ENCODE results near the gene PTPRG. TPM values are rescaled to one million over a fixed set of nuclear protein-coding genes. Genes with fewer than 3 reads are reported as not detected.
"Not testable (repeated sequence)": the region's sequence is repeated elsewhere in the genome, so short reads cannot be mapped to it uniquely, and the experiment has no call there.

Gene PTPRG
- total RNA-seq, 2 donors from 2014 or later, result not detected

GRCh38 chr3:61699622-61700021 lies 138.3 kb downstream of the PTPRG start:
- Mint-ChIP-seq H3K27ac (no peak overlapping the region), H3K4me3 (no peak overlapping the region), H3K27me3 (no peaks in the 10 kb centered on the region), H3K4me1 (no peaks in the 10 kb centered on the region), H3K9me3 (no peaks in the 10 kb centered on the region), H3K36me3 (ENCODE audit: low read depth) (no peaks in the 10 kb centered on the region)
- ATAC-seq (replicated peaks), result no peak

DNA sequence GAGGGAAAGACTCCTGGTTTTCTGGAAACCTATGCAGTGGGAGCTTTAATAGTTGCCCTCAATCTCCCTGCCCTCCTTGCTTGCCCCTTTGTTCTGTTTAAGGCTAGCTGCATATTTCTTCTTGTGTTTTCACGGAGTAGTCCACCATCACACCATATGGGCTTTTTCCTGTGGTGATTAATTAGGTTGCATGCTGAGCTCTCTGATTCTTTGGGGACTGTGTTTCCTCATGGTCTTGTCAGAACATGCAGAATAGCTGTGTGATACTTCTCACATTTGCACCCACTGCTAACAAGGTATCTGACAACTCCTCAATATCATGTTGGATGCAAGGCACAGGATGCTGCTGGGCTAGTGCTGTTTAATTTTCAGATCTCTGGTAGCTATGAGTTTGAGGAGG lies 139.6 kb downstream of the PTPRG start:
- no peak overlapping the region for H3K27ac Mint-ChIP-seq

DNA sequence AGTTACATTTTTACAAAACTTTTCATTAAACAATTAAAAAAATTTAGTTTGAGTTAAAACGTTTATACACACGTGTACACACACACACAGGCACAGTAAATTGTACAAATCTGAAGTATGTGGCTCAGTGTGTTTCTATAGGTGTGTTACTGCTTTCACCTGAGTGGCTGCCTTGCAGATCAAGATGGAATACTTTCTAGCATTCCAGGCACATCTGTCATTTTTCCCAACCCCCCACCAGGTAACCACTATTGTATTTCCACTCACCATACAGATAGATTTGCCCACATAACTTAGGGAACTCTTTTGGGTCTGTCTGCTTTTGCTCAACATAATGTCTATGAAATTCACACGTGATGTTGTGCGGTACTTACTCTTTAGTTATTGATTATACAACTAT lies 141.1 kb downstream of the PTPRG start:
- no peak overlapping the region for H3K4me3 Mint-ChIP-seq

More for the DNA sequence above, 139.6 kb downstream of the PTPRG start:
- Mint-ChIP-seq H3K36me3 (ENCODE audit: low read depth) (no peaks in the 10 kb centered on the region), H3K4me3 (no peak overlapping the region), H3K27me3 (no peaks in the 10 kb centered on the region), H3K4me1 (no peaks in the 10 kb centered on the region), H3K9me3 (no peaks in the 10 kb centered on the region)
- ATAC-seq (replicated peaks), result no peak

GRCh38 chr3:61704807-61705206 lies 143.4 kb downstream of the PTPRG start:
- Mint-ChIP-seq H3K27me3 (no peaks in the 10 kb centered on the region), H3K27ac (no peak overlapping the region)

More for the DNA sequence above, 141.1 kb downstream of the PTPRG start:
- ATAC-seq (replicated peaks), result no peak
- Mint-ChIP-seq H3K27me3 (no peaks in the 10 kb centered on the region), H3K36me3 (ENCODE audit: low read depth) (no peaks in the 10 kb centered on the region), H3K4me1 (no peaks in the 10 kb centered on the region), H3K9me3 (no peaks in the 10 kb centered on the region), H3K27ac (no peak overlapping the region)

GRCh38 chr3:61707492-61707891 lies 146.1 kb downstream of the PTPRG start:
- H3K4me3 Mint-ChIP-seq, result no peak overlapping the region
- no peak for ATAC-seq (replicated peaks)
- no peak overlapping the region for H3K27ac Mint-ChIP-seq
- no peaks in the 10 kb centered on the region for H3K36me3 Mint-ChIP-seq (ENCODE audit: low read depth)
- H3K4me1 Mint-ChIP-seq, result no peaks in the 10 kb centered on the region
- H3K9me3 Mint-ChIP-seq, result no peaks in the 10 kb centered on the region
- H3K27me3 Mint-ChIP-seq, result no peaks in the 10 kb centered on the region

More at GRCh38 chr3:61704807-61705206, 143.4 kb downstream of the PTPRG start:
- H3K36me3 Mint-ChIP-seq (ENCODE audit: low read depth), result no peaks in the 10 kb centered on the region
- no peak for ATAC-seq (replicated peaks)
- no peak overlapping the region for H3K4me3 Mint-ChIP-seq
- no peaks in the 10 kb centered on the region for H3K4me1 Mint-ChIP-seq
- H3K9me3 Mint-ChIP-seq, result no peaks in the 10 kb centered on the region

DNA sequence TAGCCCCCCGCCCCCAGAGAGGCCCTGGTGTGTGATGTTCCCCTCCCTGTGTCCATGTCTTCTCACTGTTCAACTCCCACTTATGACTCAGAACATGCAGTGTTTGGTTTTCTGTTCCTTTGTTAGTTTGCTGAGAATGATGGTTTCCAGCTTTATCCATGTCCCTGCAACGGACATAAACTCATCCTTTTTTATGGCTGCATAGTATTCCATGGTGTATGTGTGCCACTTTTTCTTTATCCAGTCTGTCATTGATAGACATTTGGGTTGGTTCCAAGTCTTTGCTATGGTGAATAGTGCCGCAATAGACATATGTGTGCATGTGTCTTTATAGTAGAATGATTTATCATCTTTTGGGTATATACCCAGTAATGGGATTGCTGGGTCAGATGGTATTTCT lies 149.5 kb downstream of the PTPRG start:
- not testable (repeated sequence) for H3K4me1 Mint-ChIP-seq; H3K9me3 Mint-ChIP-seq; H3K27ac Mint-ChIP-seq; H3K4me3 Mint-ChIP-seq; ATAC-seq (replicated peaks); H3K27me3 Mint-ChIP-seq; H3K36me3 Mint-ChIP-seq (ENCODE audit: low read depth)

DNA sequence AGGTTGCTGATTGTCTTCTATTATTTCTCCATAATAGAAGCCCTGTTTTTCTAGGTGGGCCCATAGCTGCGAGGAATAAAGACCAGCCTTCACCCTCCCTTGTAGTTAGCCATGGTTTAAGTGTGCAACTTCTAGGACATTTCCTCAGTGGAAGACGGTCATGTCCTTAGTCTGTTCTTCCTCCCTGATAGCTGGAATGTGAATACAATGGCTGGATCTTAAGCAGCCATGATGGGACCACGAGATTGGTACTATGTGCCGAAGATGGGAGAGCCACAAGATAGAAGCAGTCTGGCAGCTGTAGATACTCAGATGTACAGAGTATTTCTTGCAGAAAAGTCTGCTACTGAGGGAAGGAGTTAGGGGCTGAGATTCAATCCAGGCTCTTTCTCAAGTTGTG lies 152.9 kb downstream of the PTPRG start:
- H3K9me3 Mint-ChIP-seq, result no peaks in the 10 kb centered on the region
- no peaks in the 10 kb centered on the region for H3K4me1 Mint-ChIP-seq
- H3K4me3 Mint-ChIP-seq, result no peak overlapping the region
- H3K27ac Mint-ChIP-seq, result no peak overlapping the region
- H3K36me3 Mint-ChIP-seq (ENCODE audit: low read depth), result no peaks in the 10 kb centered on the region
- no peak for ATAC-seq (replicated peaks)
- no peaks in the 10 kb centered on the region for H3K27me3 Mint-ChIP-seq

DNA sequence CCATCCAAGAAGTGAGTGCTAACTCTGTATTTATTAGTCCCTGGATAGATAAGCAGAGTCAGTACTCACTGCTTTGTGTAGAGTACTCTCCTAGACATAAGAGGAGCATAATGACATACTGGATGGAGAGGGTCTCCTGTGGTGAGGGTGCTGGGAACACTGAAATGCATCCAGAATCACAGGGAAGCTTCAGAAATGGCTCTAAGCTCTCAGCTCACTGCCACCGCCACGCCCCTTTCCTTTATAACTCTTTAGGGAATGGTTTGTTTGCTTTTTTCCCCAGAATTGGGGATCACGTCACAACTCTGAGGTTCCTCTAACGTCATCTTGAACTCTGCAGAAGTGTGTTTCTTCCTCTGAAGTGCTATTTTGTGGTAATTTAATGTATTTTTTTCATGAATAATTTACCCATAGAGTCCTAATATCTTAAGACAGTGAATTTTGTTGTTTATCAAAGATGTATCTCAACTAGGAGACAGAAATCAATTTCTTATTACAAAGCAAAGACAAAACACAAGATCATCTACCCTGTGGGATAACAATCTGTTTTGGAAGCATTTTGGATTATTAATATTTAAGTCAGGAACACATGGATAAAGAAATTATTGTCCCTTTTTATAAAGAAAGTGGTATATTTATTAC lies 154.6 kb downstream of the PTPRG start:
- Mint-ChIP-seq H3K4me3 (no peak overlapping the region), H3K27me3 (peaks cover 3% of the 10 kb centered on the region), H3K9me3 (peaks cover 4% of the 10 kb centered on the region), H3K36me3 (ENCODE audit: low read depth) (no peaks in the 10 kb centered on the region), H3K27ac (no peak overlapping the region), H3K4me1 (no peaks in the 10 kb centered on the region)
- ATAC-seq (replicated peaks), result no peak

GRCh38 chr3:61716693-61717092 lies 155.3 kb downstream of the PTPRG start:
- H3K36me3 Mint-ChIP-seq (ENCODE audit: low read depth); H3K4me3 Mint-ChIP-seq; H3K9me3 Mint-ChIP-seq; ATAC-seq (replicated peaks); H3K4me1 Mint-ChIP-seq; H3K27ac Mint-ChIP-seq; H3K27me3 Mint-ChIP-seq: not testable (repeated sequence)

- peaks cover 5% of the 10 kb centered on the region for H3K27me3 Mint-ChIP-seq
- no peaks in the 10 kb centered on the region for H3K4me1 Mint-ChIP-seq
- H3K4me3 Mint-ChIP-seq, result no peak overlapping the region
- no peaks in the 10 kb centered on the region for H3K36me3 Mint-ChIP-seq (ENCODE audit: low read depth)
- ATAC-seq (replicated peaks), result no peak
- H3K9me3 Mint-ChIP-seq, result peaks cover 7% of the 10 kb centered on the region
- H3K27ac Mint-ChIP-seq, result no peak overlapping the region
These were observed 157.2 kb downstream of the PTPRG start for GRCh38 chr3:61718565-61718964.

DNA sequence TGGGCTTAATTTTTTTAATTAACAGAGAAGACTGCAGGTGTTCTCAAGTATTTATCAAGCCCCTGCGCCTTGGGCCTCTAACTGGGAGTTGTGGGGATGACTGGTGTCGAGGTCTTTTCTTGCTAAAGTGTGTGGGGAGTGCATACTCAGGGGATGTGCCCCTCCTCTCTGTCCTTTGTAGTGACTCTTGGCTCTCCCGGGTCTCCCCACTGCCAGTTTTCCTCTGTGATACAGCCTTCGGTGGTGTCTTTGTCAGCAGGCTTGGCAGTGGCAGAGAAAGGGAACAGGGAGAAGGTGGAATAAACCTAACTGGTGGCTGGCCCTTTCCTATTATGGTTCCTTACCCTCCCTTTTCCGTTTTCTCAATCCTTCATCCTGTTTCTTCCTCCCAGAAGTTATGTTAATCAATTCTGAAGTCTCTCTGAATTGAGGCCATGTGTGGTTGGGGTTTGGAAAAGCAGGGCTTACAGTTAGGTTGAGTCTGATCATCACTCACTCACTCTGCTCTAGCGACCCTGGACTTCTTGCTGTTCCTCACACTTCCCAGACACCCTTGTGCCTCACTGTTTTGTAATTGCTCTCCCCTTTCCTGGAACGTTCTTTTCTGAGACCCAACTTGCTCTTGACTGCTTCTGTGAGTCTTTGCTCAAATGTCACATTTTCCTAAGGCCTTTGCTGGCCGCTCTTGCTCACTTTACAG lies 158.1 kb downstream of the PTPRG start:
- H3K27me3 Mint-ChIP-seq, result peaks cover 5% of the 10 kb centered on the region
- no peak for ATAC-seq (replicated peaks)
- no peaks in the 10 kb centered on the region for H3K4me1 Mint-ChIP-seq
- H3K36me3 Mint-ChIP-seq (ENCODE audit: low read depth), result no peaks in the 10 kb centered on the region
- H3K9me3 Mint-ChIP-seq, result peaks cover 10% of the 10 kb centered on the region
- H3K27ac Mint-ChIP-seq, result no peak overlapping the region
- H3K4me3 Mint-ChIP-seq, result no peak overlapping the region

DNA sequence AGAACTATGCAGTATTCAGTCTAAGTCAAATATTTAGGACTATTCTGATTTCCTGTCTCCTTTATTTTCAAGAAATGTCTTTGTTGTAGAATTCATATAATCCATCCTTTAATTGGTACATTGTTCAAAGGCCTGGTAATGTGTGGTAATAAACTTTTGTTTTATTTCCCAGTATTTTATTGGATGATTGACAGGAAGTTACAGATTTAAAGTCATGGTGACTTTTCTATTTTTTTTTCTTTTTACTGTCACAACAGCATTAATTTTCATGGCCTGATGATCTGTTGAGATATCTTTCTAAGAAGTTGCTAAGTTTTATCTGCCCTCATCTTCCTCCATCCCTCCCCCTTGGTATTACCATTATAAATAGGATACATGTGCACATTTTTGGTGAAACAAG lies 161.7 kb downstream of the PTPRG start:
- H3K27me3 Mint-ChIP-seq, result peaks cover 5% of the 10 kb centered on the region
- H3K9me3 Mint-ChIP-seq, result peaks cover 19% of the 10 kb centered on the region
- H3K27ac Mint-ChIP-seq, result no peak overlapping the region
- H3K4me3 Mint-ChIP-seq, result no peak overlapping the region
- H3K4me1 Mint-ChIP-seq, result no peaks in the 10 kb centered on the region
- no peaks in the 10 kb centered on the region for H3K36me3 Mint-ChIP-seq (ENCODE audit: low read depth)
- ATAC-seq (replicated peaks), result no peak

DNA sequence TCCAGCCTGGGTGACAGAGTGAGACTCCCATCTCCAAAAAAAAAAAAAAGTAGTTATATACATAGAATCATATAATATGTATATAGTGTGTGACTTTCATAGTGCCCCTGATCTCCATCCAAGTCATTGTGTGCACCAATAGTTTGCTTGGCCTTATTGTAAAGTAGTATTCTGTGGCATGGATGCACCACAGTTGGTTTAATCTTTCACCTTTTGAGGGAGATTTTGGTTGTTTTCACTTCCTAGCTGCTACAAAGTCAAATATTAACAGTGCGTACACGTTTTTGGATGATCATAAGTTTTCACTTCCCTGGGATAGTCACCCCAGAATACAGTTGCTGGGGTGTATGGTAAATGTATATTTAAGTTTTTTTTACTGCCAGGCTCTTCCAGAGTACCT lies 162.8 kb downstream of the PTPRG start:
- ATAC-seq (replicated peaks), result no peak
- Mint-ChIP-seq H3K27me3 (peaks cover 5% of the 10 kb centered on the region), H3K27ac (no peak overlapping the region), H3K9me3 (peaks cover 19% of the 10 kb centered on the region), H3K4me3 (no peak overlapping the region), H3K36me3 (ENCODE audit: low read depth) (no peaks in the 10 kb centered on the region), H3K4me1 (no peaks in the 10 kb centered on the region)

- Mint-ChIP-seq H3K27me3 (peaks cover 5% of the 10 kb centered on the region), H3K4me3 (no peak overlapping the region), H3K27ac (no peak overlapping the region), H3K36me3 (ENCODE audit: low read depth) (no peaks in the 10 kb centered on the region), H3K4me1 (no peaks in the 10 kb centered on the region), H3K9me3 (peaks cover 16% of the 10 kb centered on the region)
- no peak for ATAC-seq (replicated peaks)
These were observed 163.4 kb downstream of the PTPRG start for GRCh38 chr3:61724801-61725200.

DNA sequence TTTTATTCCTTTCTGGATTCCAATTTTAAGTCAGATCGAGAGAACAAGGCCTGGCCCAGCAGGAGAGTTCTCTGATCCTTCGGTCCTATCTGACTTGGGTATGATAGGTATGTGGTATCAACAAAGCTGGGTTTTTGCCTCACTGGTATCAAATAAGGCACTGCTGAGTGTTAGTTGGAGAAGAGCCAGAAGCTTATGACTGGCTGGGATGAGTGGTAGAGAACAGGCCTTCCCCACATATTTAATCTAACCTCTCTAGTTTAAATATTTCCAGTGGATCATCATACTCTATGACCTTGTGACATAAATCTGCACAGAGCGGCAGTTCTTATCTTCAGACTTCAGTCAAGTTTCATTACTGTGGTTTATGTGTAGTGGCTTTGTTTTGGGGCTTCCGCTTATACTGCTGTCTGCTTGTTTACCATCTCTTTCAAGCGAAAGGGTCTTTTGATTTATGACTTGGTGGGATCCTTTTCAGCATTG lies 164.5 kb downstream of the PTPRG start:
- no peaks in the 10 kb centered on the region for H3K36me3 Mint-ChIP-seq (ENCODE audit: low read depth)
- no peaks in the 10 kb centered on the region for H3K4me1 Mint-ChIP-seq
- peaks cover 3% of the 10 kb centered on the region for H3K27me3 Mint-ChIP-seq

More for the DNA sequence above, 164.5 kb downstream of the PTPRG start:
- peaks cover 15% of the 10 kb centered on the region for H3K9me3 Mint-ChIP-seq
- H3K27ac Mint-ChIP-seq, result no peak overlapping the region
- no peak overlapping the region for H3K4me3 Mint-ChIP-seq
- no peak for ATAC-seq (replicated peaks)
